ENCODE data around the gene ISG20.

- TF ChIP-seq CTCF (conservative IDR thresholded peaks at IDR 0.05 in 1 of 2, IDR thresholded peaks at IDR 0.05 in 1 of 2; ENCODE audit: extremely low read depth in 1 of 2, insufficient read depth in 1 of 2, low read depth in 1 of 2, low read length in 2 of 2) (no peak), EZH2 (IDR thresholded peaks at IDR 0.05; ENCODE audit: borderline replicate concordance, low read length) (no peak)
These were observed 47.4 kb downstream of the ISG20 start for GRCh38 chr15:88686166-88686565.

All from mammary epithelial cell (primary cell).